Lower leg skin (tissue), 4 donors: ENCODE results near the gene ORAI3. TPM values are rescaled to one million over a fixed set of nuclear protein-coding genes. Genes with fewer than 3 reads are reported as not detected.

Experiments
- DNase-seq, 2 donors: peaks; one replicate each; pipeline ENCODE4 v3.0.0-alpha.2; 2019; ENCODE audit warnings: low spot score in 2 of 2
- H3K4me3 ChIP-seq: fragments of 200-600 bp; sonication (generic); 2 replicates; pipeline ENCODE4 v1.5.1; 2017; ENCODE audit warnings: mild to moderate bottlenecking, low read depth; ENCODE audit not compliant: poor library complexity, severe bottlenecking
- CTCF ChIP-seq, 3 donors: fragments of 450-650 bp; IDR thresholded peaks; one replicate each; pipeline ENCODE4 v1.5.1; 2016; ENCODE audit warnings: antibody characterized with exemption in 3 of 3, mild to moderate bottlenecking in 3 of 3, moderate library complexity in 2 of 3
- POLR2A ChIP-seq, 2 donors: fragments of 450-650 bp; IDR thresholded peaks; one replicate each; pipeline ENCODE4 v1.6.1; 2016 to 2017; ENCODE audit warnings: antibody characterized with exemption in 2 of 2, mild to moderate bottlenecking in 1 of 2, moderate library complexity in 1 of 2
- WGBS, 2 donors: methylation state at CpG; one replicate each; pipeline ENCODE4 v1.1.5; 2018; 5-methylcytosine and 5-hydroxymethylcytosine counted together
- intact Hi-C: fragments of 100-400 bp; cut with DNase I; formaldehyde crosslinking; loops from one replicate; pipeline ENCODE4 v1.15.0; 2023; ENCODE audit warnings: low total_unique reads
- total RNA-seq, 4 donors: library from RNA; depleted of rRNA; stranded (reverse); fragments of >200 nt; gene quantifications; one replicate each; pipeline ENCODE4 v1.1.0, GENCODE V29; 2016

ORAI3 gene
- total RNA-seq, 4 donors from 2014 or later = 22.9 to 37.7 (median 34.6) TPM

- no peak for DNase-seq
- intact Hi-C loops = no loop called here
- H3K4me3 ChIP-seq = no peak overlapping the region
- 86 to 88% methylated on average over 4 of the region's 4 CpGs for WGBS, 2 donors
- TF ChIP-seq CTCF (IDR thresholded peaks at IDR 0.05) = no peak
- TF ChIP-seq POLR2A (IDR thresholded peaks at IDR 0.05) = no peak
Observed at GRCh38 chr16:30967795-30968194, 18.9 kb downstream of the ORAI3 start.

- WGBS, 2 donors = 94 to 95% methylated on average over 19 of the region's 19 CpGs
- no peak overlapping the region for H3K4me3 ChIP-seq
- intact Hi-C loops = no loop called here
- TF ChIP-seq CTCF (IDR thresholded peaks at IDR 0.05) (no peak), POLR2A (IDR thresholded peaks at IDR 0.05) (no peak)
- no peak for DNase-seq
Observed at GRCh38 chr16:30969246-30969842, 20.5 kb downstream of the ORAI3 start.

DNA sequence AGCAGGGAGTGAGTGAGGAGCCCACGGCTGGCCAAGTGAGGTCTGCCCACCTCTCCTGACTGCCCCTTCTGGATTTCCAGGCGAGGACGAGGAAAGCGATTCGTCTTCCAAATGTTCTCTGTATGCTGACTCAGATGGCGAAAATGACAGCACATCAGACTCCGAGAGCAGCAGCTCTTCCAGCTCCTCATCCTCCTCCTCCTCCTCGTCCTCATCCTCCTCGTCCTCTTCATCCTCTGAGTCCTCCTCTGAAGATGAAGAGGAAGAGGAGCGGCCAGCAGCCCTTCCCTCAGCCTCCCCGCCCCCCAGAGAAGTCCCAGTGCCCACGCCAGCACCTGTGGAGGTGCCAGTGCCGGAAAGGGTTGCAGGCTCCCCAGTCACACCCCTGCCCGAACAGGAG lies 22.4 kb downstream of the ORAI3 start:
- intact Hi-C loops = no loop called here
- no peak for TF ChIP-seq CTCF (IDR thresholded peaks at IDR 0.05)
- no peak for TF ChIP-seq POLR2A (IDR thresholded peaks at IDR 0.05)
- 95 to 97% methylated on average over 14 of the region's 14 CpGs for WGBS, 2 donors
- H3K4me3 ChIP-seq = no peak overlapping the region
- DNase-seq = no peak

GRCh38 chr16:30972872-30973271 lies 24.0 kb downstream of the ORAI3 start:
- H3K4me3 ChIP-seq = no peak overlapping the region
- 82 to 84% methylated on average over 7 of the region's 7 CpGs for WGBS, 2 donors
- intact Hi-C loops = no loop called here
- no peak for DNase-seq
- TF ChIP-seq POLR2A (IDR thresholded peaks at IDR 0.05) = no peak

DNA sequence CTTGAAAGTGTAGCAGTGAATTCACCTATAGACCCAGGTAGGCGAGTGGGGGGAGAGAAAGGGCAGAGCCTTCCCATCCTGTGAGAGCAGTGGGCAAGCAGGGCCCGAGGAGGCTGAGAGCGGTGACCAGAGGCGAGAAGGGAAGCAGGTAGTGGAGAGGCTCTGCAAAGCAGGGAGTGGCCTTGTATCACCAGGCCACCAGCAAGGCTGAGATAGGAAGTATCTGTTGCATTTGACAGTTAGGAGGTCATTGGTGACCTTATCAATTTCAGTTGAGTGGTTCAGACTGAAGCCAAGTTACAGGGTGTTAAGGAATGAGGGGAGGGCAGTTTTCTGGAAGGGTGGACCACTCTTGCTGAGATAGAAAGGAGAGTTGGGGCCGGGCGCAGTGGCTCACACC lies 25.5 kb downstream of the ORAI3 start:
- no peak overlapping the region for H3K4me3 ChIP-seq
- 95 to 99% methylated on average over 6 of the region's 6 CpGs for WGBS, 2 donors
- no peak for DNase-seq
- intact Hi-C loops = no loop called here
- TF ChIP-seq CTCF (IDR thresholded peaks at IDR 0.05) (no peak), POLR2A (IDR thresholded peaks at IDR 0.05) (no peak)

- no peak for DNase-seq
- 87 to 88% methylated on average over 4 of the region's 4 CpGs for WGBS, 2 donors
- no peak overlapping the region for H3K4me3 ChIP-seq
- intact Hi-C loops = no loop called here
- TF ChIP-seq POLR2A (IDR thresholded peaks at IDR 0.05) = no peak
- TF ChIP-seq CTCF (IDR thresholded peaks at IDR 0.05) = no peak
Observed at GRCh38 chr16:30976486-30976885, 27.6 kb downstream of the ORAI3 start.
